GM12801 (cell line): ENCODE results near the gene TMEM14A.

Source experiments
- CTCF ChIP-seq: IDR thresholded peaks from one replicate; pipeline ENCODE4 v1.5.1; 2011; ENCODE audit warnings: control low read depth; ENCODE audit not compliant: insufficient read length; ENCODE audit errors: extremely low read depth

The TMEM14A gene

GRCh38 chr6:52724042-52724405 lies 53.1 kb downstream of the TMEM14A start:
- no peak for TF ChIP-seq CTCF

- TF ChIP-seq CTCF, result peak; percentile 27
Measured at GRCh38 chr6:52724406-52725121, 53.7 kb downstream of the TMEM14A start.

GRCh38 chr6:52725143-52725534 lies 54.2 kb downstream of the TMEM14A start:
- TF ChIP-seq CTCF, result no peak

- no peak for TF ChIP-seq CTCF
Measured at GRCh38 chr6:52725535-52726192, 54.8 kb downstream of the TMEM14A start.

GRCh38 chr6:52726193-52726542 lies 55.3 kb downstream of the TMEM14A start:
- TF ChIP-seq CTCF, result no peak

GRCh38 chr6:52726741-52727535 lies 56.0 kb downstream of the TMEM14A start:
- TF ChIP-seq CTCF, result no peak

- no peak for TF ChIP-seq CTCF
Measured at GRCh38 chr6:52727908-52728307, 57.0 kb downstream of the TMEM14A start.
